ENCODE data around the gene HEPACAM2. TPM values are rescaled to one million over a fixed set of nuclear protein-coding genes. Genes with fewer than 3 reads are reported as not detected.

Gene HEPACAM2
- polyA plus RNA-seq (2011; rRNA removed) (not detected in 2 replicates), polyA minus RNA-seq (2011; rRNA and poly(A)+ RNA removed) (not detected in 2 replicates)

DNA sequence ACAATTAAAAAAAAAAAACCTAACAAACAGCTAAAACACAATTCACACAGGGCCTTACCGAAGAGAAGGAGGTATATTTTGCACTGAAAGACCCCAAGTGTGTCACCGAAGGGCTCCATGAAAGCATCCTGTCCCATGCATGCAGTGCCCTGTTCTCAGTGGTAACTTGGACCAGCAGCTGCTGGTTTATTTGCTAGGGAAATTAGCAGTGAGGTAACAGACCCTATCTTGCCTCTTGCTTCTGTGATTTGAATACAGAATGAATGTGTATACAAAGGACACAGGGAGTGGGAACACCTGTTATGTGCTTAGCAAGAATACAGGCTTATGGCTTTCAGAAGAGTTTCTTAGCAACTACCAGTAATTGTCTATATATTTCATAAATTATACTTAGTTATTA, at the start of gene HEPACAM2:
HEPACAM2 (minus strand) TSS at position 160 of the 400 bp plus-strand sequence.
- H3K4me3 ChIP-seq (ENCODE audit: low read depth, low read length): no peak within 1 kb of the TSS
- H3K36me3 ChIP-seq (ENCODE audit: control insufficient read depth, insufficient read depth, low read length): no peaks in the 10 kb centered on the region
- ChIA-PET CTCF (interaction anchor here (1.0 to 1.6 kb wide), 2 partner anchors 10 to 134 kb away, joined by 3 to 4 read pairs; no protein-coding TSS in a partner anchor), POLR2A (no interaction called here)
- H3K27me3 ChIP-seq (ENCODE audit: control insufficient read depth, insufficient read depth, low read length): peaks cover 3% of the 10 kb centered on the region; the same call in 1 of the 2 replicates
- no peak for TF ChIP-seq CTCF (IDR thresholded peaks at IDR 0.05; ENCODE audit: insufficient read depth, low read depth, low read length)
- DNase-seq (ENCODE audit: low read depth): no peak

- DNase-seq (ENCODE audit: low read depth): no peak
- no peak for TF ChIP-seq CTCF (IDR thresholded peaks at IDR 0.05; ENCODE audit: insufficient read depth, low read depth, low read length)
- no peaks in the 10 kb centered on the region for H3K27me3 ChIP-seq (ENCODE audit: control insufficient read depth, insufficient read depth, low read length)
- CTCF ChIA-PET: no interaction called here
- POLR2A ChIA-PET: no interaction called here
- no peaks in the 10 kb centered on the region for H3K36me3 ChIP-seq (ENCODE audit: control insufficient read depth, insufficient read depth, low read length)
- H3K4me3 ChIP-seq (ENCODE audit: low read depth, low read length): no peak overlapping the region
Observed at GRCh38 chr7:93265220-93265619, 39.0 kb upstream of the HEPACAM2 start.

DNA sequence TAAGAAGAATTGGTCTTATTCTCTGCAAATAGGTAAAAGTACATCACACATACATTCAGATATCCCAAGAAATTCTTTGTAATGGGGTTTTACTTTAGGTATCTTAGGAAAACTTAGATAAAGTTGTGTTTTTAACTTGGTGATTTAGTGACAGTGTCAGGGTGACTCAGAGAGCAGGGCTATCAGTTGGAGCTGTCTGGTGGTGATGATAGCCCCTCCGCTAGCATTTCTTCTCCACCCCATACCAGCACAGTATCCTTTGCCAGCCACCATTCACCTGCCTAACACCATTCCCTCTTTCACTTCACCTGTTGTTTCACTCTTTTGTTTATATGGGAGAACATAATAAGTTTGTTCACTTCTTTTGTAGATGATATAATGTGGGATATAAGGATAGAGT, 36.3 kb upstream of the HEPACAM2 start:
- no peaks in the 10 kb centered on the region for H3K36me3 ChIP-seq (ENCODE audit: control insufficient read depth, insufficient read depth, low read length)
- CTCF ChIA-PET: interaction anchor here (0.6 kb wide), 1 partner anchor 16 kb away, joined by 3 read pairs; no protein-coding TSS in a partner anchor
- no peak overlapping the region for H3K4me3 ChIP-seq (ENCODE audit: low read depth, low read length)
- no peak for TF ChIP-seq CTCF (IDR thresholded peaks at IDR 0.05; ENCODE audit: insufficient read depth, low read depth, low read length)
- POLR2A ChIA-PET: no interaction called here
- no peaks in the 10 kb centered on the region for H3K27me3 ChIP-seq (ENCODE audit: control insufficient read depth, insufficient read depth, low read length)
- DNase-seq (ENCODE audit: low read depth): no peak

DNA sequence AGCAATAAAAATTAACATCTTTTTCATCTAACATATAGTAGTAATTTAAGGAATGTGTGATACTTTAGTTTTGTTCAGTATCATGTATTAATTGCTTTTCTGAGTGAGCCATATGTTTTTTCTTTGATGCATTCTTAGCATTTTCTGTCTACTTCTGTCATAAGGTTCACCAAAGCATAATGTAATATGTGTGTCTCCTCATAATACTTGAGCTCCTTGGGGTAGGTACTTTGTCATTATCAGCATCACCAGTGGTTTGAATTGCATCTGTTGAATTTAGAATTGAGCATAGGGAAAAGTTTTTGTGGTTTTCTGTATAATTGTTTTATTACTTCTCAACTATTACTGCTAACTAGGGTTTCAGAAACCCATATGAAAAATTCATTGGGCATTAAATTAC, 32.4 kb upstream of the HEPACAM2 start:
- Histone ChIP-seq H3K36me3 (ENCODE audit: control insufficient read depth, insufficient read depth, low read length) (no peaks in the 10 kb centered on the region), H3K27me3 (ENCODE audit: control insufficient read depth, insufficient read depth, low read length) (no peaks in the 10 kb centered on the region), H3K4me3 (ENCODE audit: low read depth, low read length) (no peak overlapping the region)
- DNase-seq (ENCODE audit: low read depth): no peak
- CTCF ChIA-PET: interaction anchor here (0.7 to 1.0 kb wide), 2 partner anchors 9 to 116 kb away, joined by 3 to 9 read pairs; no protein-coding TSS in a partner anchor
- POLR2A ChIA-PET: no interaction called here
- TF ChIP-seq CTCF (IDR thresholded peaks at IDR 0.05; ENCODE audit: insufficient read depth, low read depth, low read length): no peak

GRCh38 chr7:93249491-93250148, 23.4 kb upstream of the HEPACAM2 start:
- CTCF ChIA-PET: interaction anchor here (1.6 kb wide), 1 partner anchor 125 kb away, joined by 4 read pairs; no protein-coding TSS in a partner anchor
- Histone ChIP-seq H3K36me3 (ENCODE audit: control insufficient read depth, insufficient read depth, low read length) (no peaks in the 10 kb centered on the region), H3K4me3 (ENCODE audit: low read depth, low read length) (no peak overlapping the region), H3K27me3 (ENCODE audit: control insufficient read depth, insufficient read depth, low read length) (no peaks in the 10 kb centered on the region)
- no peak for TF ChIP-seq CTCF (IDR thresholded peaks at IDR 0.05; ENCODE audit: insufficient read depth, low read depth, low read length)
- POLR2A ChIA-PET: no interaction called here
- no peak for DNase-seq (ENCODE audit: low read depth)

Measured in BJ (cell line).